Keratinocyte (primary cell): ENCODE data around the gene NBPF11. TPM values are rescaled to one million over a fixed set of nuclear protein-coding genes. Genes with fewer than 3 reads are reported as not detected.
"Not testable (repeated sequence)": the region's sequence is repeated elsewhere in the genome, so short reads cannot be mapped to it uniquely, and the experiment has no call there.

Experiments used
- DNase-seq: peaks from one replicate; pipeline ENCODE4 v3.0.0-alpha.2; 2011; ENCODE audit warnings: low read depth, missing footprints, low spot score
- FAIRE-seq: peaks from 2 replicates; lab custom pipeline; 2011; peaks lifted over from hg19 to GRCh38; lab: Jason Lieb, UNC
- H2AFZ ChIP-seq: 2 replicates; pipeline ENCODE4 v1.6.0; 2012; ENCODE audit warnings: low read length, control low read depth, inconsistent platforms; ENCODE audit not compliant: control insufficient read depth
- H3K27ac ChIP-seq: 2 replicates; pipeline ENCODE4 v1.5.1; 2011; ENCODE audit warnings: low read length; ENCODE audit not compliant: control insufficient read depth, insufficient read depth
- H3K27me3 ChIP-seq: 3 replicates; pipeline ENCODE4 v1.6.0; 2011; ENCODE audit warnings: low read length; ENCODE audit not compliant: control insufficient read depth, insufficient read depth; ENCODE audit errors: extremely low read depth
- H3K36me3 ChIP-seq, 2 experiments: 2 replicates in 1 of 2; 3 replicates in 1 of 2; pipeline ENCODE4 v1.5.1; 2011; ENCODE audit warnings: low read length in 2 of 2, mild to moderate bottlenecking in 1 of 2; ENCODE audit not compliant: control insufficient read depth in 2 of 2, insufficient read depth in 2 of 2; ENCODE audit errors: extremely low read depth in 1 of 2
- H3K4me1 ChIP-seq: 3 replicates; pipeline ENCODE4 v1.5.1; 2011; ENCODE audit warnings: low read length; ENCODE audit not compliant: control insufficient read depth, insufficient read depth; ENCODE audit errors: extremely low read depth
- H3K4me2 ChIP-seq: 3 replicates; pipeline ENCODE4 v1.6.0; 2011; ENCODE audit warnings: low read depth, low read length; ENCODE audit not compliant: control insufficient read depth, insufficient read depth; ENCODE audit errors: extremely low read depth
- H3K4me3 ChIP-seq, 3 experiments: fragments of 200-600 bp in 1 of 3; sonication (generic) in 1 of 3; 2 replicates in 2 of 3; 3 replicates in 1 of 3; pipeline ENCODE4 v1.5.1; 2011 to 2016; ENCODE audit warnings: low read length in 3 of 3, mild to moderate bottlenecking in 3 of 3, control low read depth in 2 of 3, inconsistent platforms in 1 of 3, low read depth in 1 of 3, mixed read lengths in 1 of 3, mixed run types in 1 of 3, moderate library complexity in 1 of 3; ENCODE audit not compliant: control insufficient read depth in 2 of 3, insufficient read depth in 2 of 3; ENCODE audit errors: extremely low read depth in 1 of 3
- H3K79me2 ChIP-seq: 2 replicates; pipeline ENCODE4 v1.6.0; 2012; ENCODE audit warnings: low read length; ENCODE audit not compliant: control insufficient read depth, insufficient read depth
- H3K9ac ChIP-seq: 3 replicates; pipeline ENCODE4 v1.6.0; 2011; ENCODE audit warnings: low read length; ENCODE audit not compliant: control insufficient read depth, insufficient read depth; ENCODE audit errors: extremely low read depth
- H3K9me1 ChIP-seq: 3 replicates; pipeline ENCODE4 v1.6.0; 2011; ENCODE audit warnings: low read length; ENCODE audit not compliant: control insufficient read depth, insufficient read depth; ENCODE audit errors: extremely low read depth
- H3K9me3 ChIP-seq: 2 replicates; pipeline ENCODE4 v1.5.1; 2012; ENCODE audit warnings: low read depth, low read length; ENCODE audit not compliant: control insufficient read depth
- H4K20me1 ChIP-seq: 3 replicates; pipeline ENCODE4 v1.6.0; 2011; ENCODE audit warnings: low read length; ENCODE audit not compliant: control insufficient read depth, insufficient read depth; ENCODE audit errors: extremely low read depth
- dilution Hi-C: fragments of 300-500 bp; cut with MboI; formaldehyde crosslinking; loops from one replicate; pipeline ENCODE4 v1.7.0; 2020; ENCODE audit warnings: low sequenced_read_pairs; ENCODE audit not compliant: extremely low pct_ligation_motif_present
- polyA plus RNA-seq, 5 experiments: library from polyadenylated mRNA; depleted of rRNA in 3 of 5; stranded (reverse) in 3 of 5; stranded (forward) in 1 of 5; unstranded in 1 of 5; fragments of >200 nt; gene quantifications; 1 replicate in 1 of 5; 2 replicates in 3 of 5; 3 replicates in 1 of 5; pipeline versions ENCODE4 v1.2.1 to v1.2.3, GENCODE V29; 2011 to 2012; ENCODE audit warnings: missing spikeins in 2 of 5, low read depth in 1 of 5, low replicate concordance in 1 of 5

NBPF11 gene
- polyA plus RNA-seq, 1 donor (not counting 4 experiments of a cell fraction or from before 2014, with no cell fraction given), result 8.4 TPM

DNA sequence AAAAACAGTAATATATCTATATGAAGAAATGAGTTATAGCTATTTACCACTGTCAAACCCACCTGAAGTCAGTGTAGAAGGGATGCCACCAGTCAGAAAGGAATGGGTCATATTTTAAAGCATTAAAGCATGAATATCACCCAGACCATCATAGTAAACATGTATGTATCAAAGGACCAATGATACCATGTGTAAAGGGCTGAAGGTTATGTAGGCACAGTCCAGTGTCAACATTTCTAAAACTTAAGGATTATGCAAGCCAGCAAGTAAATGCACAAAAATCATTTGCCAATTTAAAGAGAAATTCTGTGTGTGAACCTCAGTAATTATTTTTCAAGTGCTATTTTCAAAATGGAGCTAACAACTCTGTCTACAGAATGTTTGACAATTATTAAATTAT is 26.6 kb upstream of the NBPF11 start:
- H3K9me1 ChIP-seq, H3K4me1 ChIP-seq, FAIRE-seq, H2AFZ ChIP-seq, H3K36me3 ChIP-seq, DNase-seq, dilution Hi-C loops, H3K27ac ChIP-seq, H3K27me3 ChIP-seq, H3K4me3 ChIP-seq, H3K9me3 ChIP-seq, H3K4me2 ChIP-seq, H3K79me2 ChIP-seq, H3K9ac ChIP-seq, H4K20me1 ChIP-seq: not testable (repeated sequence)

DNA sequence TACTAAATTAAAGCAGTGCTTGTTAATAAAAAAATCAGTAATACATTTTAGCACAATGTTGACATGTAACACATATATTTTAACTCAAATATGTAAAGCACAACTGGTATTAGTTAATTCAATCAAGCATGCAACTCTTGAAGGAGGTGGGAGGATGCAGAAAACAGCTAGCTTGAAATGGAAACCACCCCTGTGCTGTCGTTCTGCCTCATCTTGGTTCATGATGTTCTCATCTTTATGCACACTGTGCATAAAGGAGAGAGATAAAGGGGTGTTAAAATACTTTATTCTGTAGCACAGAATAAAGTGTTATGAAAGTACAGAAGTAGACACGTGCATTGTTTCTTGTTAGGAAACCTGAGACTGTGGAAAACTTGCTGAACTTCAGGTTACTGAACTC is 23.3 kb upstream of the NBPF11 start:
- H2AFZ ChIP-seq, H3K9me1 ChIP-seq, H3K79me2 ChIP-seq, H3K9me3 ChIP-seq, H3K4me1 ChIP-seq, H3K36me3 ChIP-seq, H4K20me1 ChIP-seq, DNase-seq, H3K9ac ChIP-seq, FAIRE-seq, H3K27me3 ChIP-seq, H3K4me3 ChIP-seq, H3K27ac ChIP-seq, H3K4me2 ChIP-seq, dilution Hi-C loops: not testable (repeated sequence)

DNA sequence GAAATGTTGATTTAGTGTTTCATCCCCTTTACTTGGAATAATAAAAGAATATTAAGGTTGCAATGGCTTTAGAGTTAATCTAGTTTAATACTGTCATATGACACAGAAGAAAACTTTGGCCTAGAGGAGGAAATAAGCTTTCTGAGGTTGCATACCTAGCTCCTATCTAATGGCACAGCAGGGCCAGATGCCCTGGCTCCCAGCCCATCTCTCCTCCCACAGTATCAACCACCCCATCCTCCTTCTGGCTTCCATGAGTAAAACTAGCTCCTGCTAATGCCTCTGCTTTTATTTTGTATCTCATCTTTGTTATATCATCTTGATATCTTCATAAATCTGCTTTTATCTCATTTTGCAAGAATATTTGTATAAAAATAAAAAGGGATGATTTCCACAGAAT is 19.9 kb upstream of the NBPF11 start:
- H3K9me1 ChIP-seq, H3K27me3 ChIP-seq, H3K27ac ChIP-seq, H3K4me2 ChIP-seq, H2AFZ ChIP-seq, H3K4me3 ChIP-seq, H3K4me1 ChIP-seq, H3K9me3 ChIP-seq, H3K36me3 ChIP-seq, dilution Hi-C loops, FAIRE-seq, H4K20me1 ChIP-seq, H3K9ac ChIP-seq, DNase-seq, H3K79me2 ChIP-seq: not testable (repeated sequence)
